SJCRH30 (cell line): ENCODE measurements around the gene CPPED1. TPM values are rescaled to one million over a fixed set of nuclear protein-coding genes. Genes with fewer than 3 reads are reported as not detected.

Experiments
- DNase-seq, 2 experiments: peaks; one replicate each; pipeline ENCODE4 v3.0.0-alpha.2; 2015 to 2020
- H3K27ac ChIP-seq: fragments of 250-450 bp; sonication (Bioruptor Pico); 2 replicates; pipeline ENCODE4 v1.5.1; 2020; ENCODE audit warnings: mild to moderate bottlenecking, moderate library complexity
- H3K27me3 ChIP-seq: fragments of 250-450 bp; sonication (Bioruptor Pico); 2 replicates; pipeline ENCODE4 v1.5.1; 2020; ENCODE audit warnings: mild to moderate bottlenecking, moderate library complexity
- H3K36me3 ChIP-seq: fragments of 250-450 bp; sonication (Bioruptor Pico); 2 replicates; pipeline ENCODE4 v1.5.1; 2020; ENCODE audit warnings: mild to moderate bottlenecking, moderate library complexity
- H3K4me1 ChIP-seq: fragments of 250-450 bp; sonication (Bioruptor Pico); 2 replicates; pipeline ENCODE4 v1.5.1; 2020; ENCODE audit warnings: mild to moderate bottlenecking, moderate library complexity
- H3K4me3 ChIP-seq: fragments of 250-450 bp; sonication (Bioruptor Pico); 2 replicates; pipeline ENCODE4 v1.5.1; 2020; ENCODE audit warnings: mild to moderate bottlenecking, moderate library complexity
- H3K9me3 ChIP-seq: fragments of 250-450 bp; sonication (Bioruptor Pico); replicated peaks from 2 replicates; pipeline ENCODE4 v1.5.1; 2020; ENCODE audit warnings: mild to moderate bottlenecking, moderate library complexity
- total RNA-seq: library from RNA; depleted of rRNA; stranded (reverse); fragments of >200 nt; shearing (Covaris generic); gene quantifications from 2 replicates; pipeline ENCODE4 v1.2.3, GENCODE V29; 2014

The CPPED1 gene
- total RNA-seq, 1 experiment from 2014 or later = 5.2 TPM

GRCh38 chr16:12764813-12765488 lies 38.7 kb downstream of the CPPED1 start:
- Histone ChIP-seq H3K4me3 (no peak overlapping the region), H3K9me3 (no peaks in the 10 kb centered on the region), H3K27ac (no peak overlapping the region), H3K27me3 (no peaks in the 10 kb centered on the region), H3K4me1 (no peaks in the 10 kb centered on the region), H3K36me3 (no peaks in the 10 kb centered on the region)
- DNase-seq = no peak

DNA sequence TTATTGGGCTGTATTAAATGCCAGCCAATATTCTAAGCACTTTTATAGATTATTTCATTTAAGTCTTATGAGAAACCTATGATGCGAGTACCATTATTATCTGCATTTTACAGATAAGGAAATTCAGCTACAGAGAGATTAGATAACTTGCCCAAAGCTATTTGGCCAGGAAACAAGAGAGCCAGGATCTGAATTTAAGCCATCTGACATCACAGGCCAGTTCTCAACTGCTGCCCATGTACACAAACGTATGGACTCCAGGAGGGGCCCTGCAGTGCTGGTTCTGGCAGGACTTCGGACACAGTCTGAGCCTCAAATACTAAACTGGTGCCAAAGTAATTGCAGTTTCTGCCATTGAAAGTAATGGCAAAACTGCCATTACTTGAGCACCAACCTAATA lies 40.2 kb downstream of the CPPED1 start:
- no peak overlapping the region for H3K4me3 ChIP-seq
- DNase-seq = no peak
- H3K36me3 ChIP-seq = no peaks in the 10 kb centered on the region
- no peaks in the 10 kb centered on the region for H3K27me3 ChIP-seq
- no peak overlapping the region for H3K27ac ChIP-seq
- no peaks in the 10 kb centered on the region for H3K4me1 ChIP-seq
- no peaks in the 10 kb centered on the region for H3K9me3 ChIP-seq

DNA sequence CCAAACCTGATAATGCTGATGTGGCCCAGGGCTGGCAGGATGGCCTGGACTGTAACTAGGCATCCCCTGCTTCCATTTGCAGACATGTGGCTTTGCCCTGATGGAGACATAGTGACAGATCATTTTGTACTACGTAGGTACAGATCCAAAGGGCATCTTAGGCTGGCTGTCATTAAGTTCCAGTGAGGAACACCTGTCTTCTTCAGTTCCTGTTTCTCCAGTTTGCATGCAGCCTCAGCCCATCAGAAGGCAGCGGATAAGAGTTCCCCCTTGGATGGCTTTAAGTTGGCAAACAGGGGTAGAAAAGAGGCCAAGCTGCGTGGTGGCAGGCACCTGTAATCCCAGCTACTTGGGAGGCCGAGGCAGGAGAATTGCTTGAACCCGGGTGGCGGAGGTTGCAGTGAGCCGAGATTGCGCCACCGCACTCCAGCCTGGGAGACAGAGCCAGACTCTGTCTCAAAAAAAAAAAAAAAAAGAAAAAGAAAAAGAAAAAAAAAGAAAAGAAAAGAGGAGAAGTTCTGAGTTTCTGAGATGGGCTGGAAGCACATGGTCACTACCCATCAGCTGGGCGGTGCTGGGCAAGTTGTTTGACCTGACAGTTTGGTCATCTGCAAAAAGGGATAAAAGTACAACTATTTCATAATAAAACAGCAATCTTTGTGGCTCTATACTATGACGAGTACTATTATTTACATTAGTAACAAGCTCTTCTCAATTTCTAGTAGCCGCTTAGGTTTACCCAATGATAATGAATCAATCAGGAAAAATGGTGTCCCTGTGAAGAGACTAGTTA lies 42.7 kb downstream of the CPPED1 start:
- H3K27ac ChIP-seq = no peak overlapping the region
- H3K27me3 ChIP-seq = no peaks in the 10 kb centered on the region
- H3K36me3 ChIP-seq = no peaks in the 10 kb centered on the region
- no peak overlapping the region for H3K4me3 ChIP-seq
- DNase-seq = no peak
- no peaks in the 10 kb centered on the region for H3K9me3 ChIP-seq
- H3K4me1 ChIP-seq = peaks cover 2% of the 10 kb centered on the region; the same call in 1 of the 2 replicates

DNA sequence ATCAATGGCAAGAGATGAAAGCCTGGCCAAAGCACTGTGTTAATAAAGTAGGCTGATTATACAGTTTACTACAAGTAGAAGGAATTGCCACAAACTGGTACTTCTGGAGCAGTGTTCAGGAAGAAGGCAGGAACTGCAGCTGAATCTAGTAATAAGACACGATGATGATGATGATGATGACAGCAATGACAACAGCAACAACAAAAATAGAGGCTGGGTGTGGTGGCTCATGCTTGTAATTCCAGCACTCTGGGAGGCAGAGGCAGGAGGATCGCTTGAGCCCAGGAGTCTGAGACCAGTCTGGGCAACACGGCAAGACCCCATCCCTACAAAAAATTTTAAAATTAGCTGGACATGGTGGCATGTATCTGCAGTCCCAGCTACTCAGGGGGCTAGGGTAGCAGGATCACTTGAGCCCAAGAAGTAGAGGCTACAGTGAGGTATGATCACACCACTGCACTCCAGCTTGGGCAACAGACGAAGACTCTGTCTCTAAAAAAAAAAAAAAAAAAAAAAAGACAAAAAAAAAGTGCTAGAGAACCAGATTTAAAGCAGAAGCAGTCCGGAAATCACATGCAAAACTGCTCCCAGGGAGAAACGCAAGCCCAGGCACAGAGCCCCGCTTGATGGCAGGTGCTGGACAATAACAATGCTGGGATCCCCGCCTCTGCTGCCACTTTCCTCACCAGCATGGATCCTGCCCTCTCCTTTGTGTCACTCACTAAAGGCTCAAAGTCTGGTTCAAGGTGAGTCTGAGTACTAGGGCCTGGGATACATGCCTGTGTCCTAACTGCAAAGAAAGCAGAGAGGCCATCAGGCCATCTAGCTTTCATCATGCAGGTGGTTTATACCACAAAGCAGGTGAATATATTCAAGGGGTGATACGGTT lies 44.8 kb downstream of the CPPED1 start:
- H3K36me3 ChIP-seq = no peaks in the 10 kb centered on the region
- DNase-seq = no peak
- H3K9me3 ChIP-seq = no peaks in the 10 kb centered on the region
- H3K27ac ChIP-seq = no peak overlapping the region
- H3K4me1 ChIP-seq = peaks cover 2% of the 10 kb centered on the region; the same call in 1 of the 2 replicates
- H3K4me3 ChIP-seq = no peak overlapping the region
- H3K27me3 ChIP-seq = no peaks in the 10 kb centered on the region

DNA sequence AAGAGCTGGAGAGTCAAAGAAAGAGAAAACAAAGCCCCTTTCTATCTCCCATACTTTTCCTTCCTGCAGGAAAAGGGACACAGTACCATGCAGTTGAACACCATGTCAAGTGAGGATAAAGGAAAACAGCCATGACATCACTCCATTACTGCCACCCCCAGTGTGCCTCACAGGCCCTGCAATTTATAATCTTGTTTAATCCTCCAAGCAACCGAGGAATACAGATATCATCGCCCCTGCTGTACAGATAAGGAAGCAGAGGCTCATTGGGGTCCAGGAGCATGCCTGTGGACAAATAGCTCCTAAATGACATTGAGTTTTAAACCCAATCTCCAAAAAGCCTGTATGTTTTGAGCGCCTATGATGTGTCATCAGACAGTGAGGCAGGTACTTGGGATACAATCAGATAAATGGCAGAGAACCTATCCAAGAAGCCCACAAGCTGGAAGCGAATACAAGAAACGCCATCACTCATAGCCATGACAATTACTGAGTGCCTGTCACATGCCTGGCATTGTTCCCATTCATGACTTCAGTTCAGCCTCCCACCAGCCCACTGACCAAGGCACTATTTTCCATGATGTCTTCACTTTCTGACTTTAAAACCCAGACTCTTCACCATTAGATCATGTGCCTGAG lies 45.5 kb downstream of the CPPED1 start:
- H3K4me1 ChIP-seq = peaks cover 2% of the 10 kb centered on the region; the same call in 1 of the 2 replicates
- H3K9me3 ChIP-seq = no peaks in the 10 kb centered on the region
- H3K27ac ChIP-seq = no peak overlapping the region
- no peak overlapping the region for H3K4me3 ChIP-seq
- DNase-seq = peak; percentile 3 to 27
- no peaks in the 10 kb centered on the region for H3K36me3 ChIP-seq
- no peaks in the 10 kb centered on the region for H3K27me3 ChIP-seq

- Histone ChIP-seq H3K36me3 (no peaks in the 10 kb centered on the region), H3K4me3 (no peak overlapping the region), H3K4me1 (peaks cover 2% of the 10 kb centered on the region; the same call in 1 of the 2 replicates), H3K9me3 (no peaks in the 10 kb centered on the region), H3K27ac (no peak overlapping the region), H3K27me3 (no peaks in the 10 kb centered on the region)
- DNase-seq = no peak
These were observed 46.1 kb downstream of the CPPED1 start for GRCh38 chr16:12757546-12757945.

GRCh38 chr16:12754824-12755543 lies 48.7 kb downstream of the CPPED1 start:
- H3K27ac ChIP-seq = no peak overlapping the region
- no peak overlapping the region for H3K4me3 ChIP-seq
- H3K9me3 ChIP-seq = no peaks in the 10 kb centered on the region
- DNase-seq = no peak
- H3K4me1 ChIP-seq = peaks cover 2% of the 10 kb centered on the region; the same call in 1 of the 2 replicates
- H3K36me3 ChIP-seq = no peaks in the 10 kb centered on the region
- H3K27me3 ChIP-seq = no peaks in the 10 kb centered on the region

- H3K27me3 ChIP-seq = no peaks in the 10 kb centered on the region
- H3K4me3 ChIP-seq = no peak overlapping the region
- H3K36me3 ChIP-seq = no peaks in the 10 kb centered on the region
- H3K27ac ChIP-seq = no peak overlapping the region
- H3K9me3 ChIP-seq = no peaks in the 10 kb centered on the region
- H3K4me1 ChIP-seq = peaks cover 2% of the 10 kb centered on the region; the same call in 1 of the 2 replicates
- DNase-seq = no peak
These were observed 50.3 kb downstream of the CPPED1 start for GRCh38 chr16:12753203-12754023.

DNA sequence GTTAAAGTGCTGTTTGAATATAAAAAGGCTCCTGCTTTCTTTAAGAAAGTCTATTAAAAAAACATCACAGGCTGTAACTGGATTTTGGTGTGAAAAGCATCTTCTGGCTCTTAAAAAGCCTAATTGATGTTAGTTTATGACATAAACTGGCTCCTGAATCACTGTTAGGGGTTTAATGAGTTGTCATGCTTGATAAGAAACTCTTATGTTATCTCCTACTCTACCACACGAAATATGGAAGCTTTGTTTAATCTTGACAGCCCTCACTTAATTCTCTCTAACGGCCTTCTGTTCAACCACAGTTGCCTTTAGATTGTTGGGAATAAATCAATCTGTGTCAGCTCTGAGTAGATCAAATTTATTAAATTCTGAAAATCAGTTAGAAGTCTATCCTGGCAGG lies 51.5 kb downstream of the CPPED1 start:
- no peaks in the 10 kb centered on the region for H3K4me1 ChIP-seq
- H3K36me3 ChIP-seq = no peaks in the 10 kb centered on the region
- H3K27ac ChIP-seq = no peak overlapping the region

GRCh38 chr16:12750554-12750918 lies 53.2 kb downstream of the CPPED1 start:
- H3K9me3 ChIP-seq = no peaks in the 10 kb centered on the region
- H3K4me1 ChIP-seq = no peaks in the 10 kb centered on the region
- H3K36me3 ChIP-seq = no peaks in the 10 kb centered on the region
- no peak overlapping the region for H3K4me3 ChIP-seq
- no peak for DNase-seq
- H3K27me3 ChIP-seq = no peaks in the 10 kb centered on the region
- H3K27ac ChIP-seq = no peak overlapping the region

More for the DNA sequence above, 51.5 kb downstream of the CPPED1 start:
- no peaks in the 10 kb centered on the region for H3K27me3 ChIP-seq
- no peak for DNase-seq
- H3K9me3 ChIP-seq = no peaks in the 10 kb centered on the region
- no peak overlapping the region for H3K4me3 ChIP-seq

GRCh38 chr16:12749076-12749475 lies 54.6 kb downstream of the CPPED1 start:
- H3K4me3 ChIP-seq = no peak overlapping the region
- H3K9me3 ChIP-seq = no peaks in the 10 kb centered on the region
- no peak overlapping the region for H3K27ac ChIP-seq
- H3K36me3 ChIP-seq = no peaks in the 10 kb centered on the region
- no peaks in the 10 kb centered on the region for H3K27me3 ChIP-seq
- no peaks in the 10 kb centered on the region for H3K4me1 ChIP-seq
- DNase-seq = no peak

DNA sequence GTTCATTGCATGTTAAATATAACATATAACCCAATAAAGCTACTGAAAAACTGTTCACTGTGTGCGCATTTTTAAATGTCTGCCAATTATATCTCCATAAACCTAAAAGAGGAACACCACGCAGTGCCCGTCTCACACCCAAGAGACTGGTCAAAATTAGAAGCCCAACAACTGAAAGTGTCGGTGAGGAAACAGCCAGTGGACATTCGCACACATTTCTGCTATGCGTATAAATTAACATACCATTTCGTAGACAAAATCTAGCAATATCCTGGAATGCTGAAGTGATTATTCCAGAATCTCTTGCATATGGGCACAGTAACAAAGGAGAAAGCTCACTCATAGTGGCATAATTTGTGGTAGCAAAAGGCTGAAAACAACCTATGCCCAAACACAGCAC lies 55.9 kb downstream of the CPPED1 start:
- no peak overlapping the region for H3K27ac ChIP-seq
- no peak for DNase-seq
- no peaks in the 10 kb centered on the region for H3K4me1 ChIP-seq
- no peaks in the 10 kb centered on the region for H3K36me3 ChIP-seq
- H3K4me3 ChIP-seq = no peak overlapping the region
- H3K9me3 ChIP-seq = no peaks in the 10 kb centered on the region
- H3K27me3 ChIP-seq = no peaks in the 10 kb centered on the region

GRCh38 chr16:12747261-12747660 lies 56.4 kb downstream of the CPPED1 start:
- Histone ChIP-seq H3K27me3 (no peaks in the 10 kb centered on the region), H3K4me1 (no peaks in the 10 kb centered on the region), H3K9me3 (no peaks in the 10 kb centered on the region), H3K4me3 (no peak overlapping the region), H3K27ac (no peak overlapping the region), H3K36me3 (no peaks in the 10 kb centered on the region)
- DNase-seq = no peak
